ENCODE results near the gene TNFRSF14.

TNFRSF14 gene

DNA sequence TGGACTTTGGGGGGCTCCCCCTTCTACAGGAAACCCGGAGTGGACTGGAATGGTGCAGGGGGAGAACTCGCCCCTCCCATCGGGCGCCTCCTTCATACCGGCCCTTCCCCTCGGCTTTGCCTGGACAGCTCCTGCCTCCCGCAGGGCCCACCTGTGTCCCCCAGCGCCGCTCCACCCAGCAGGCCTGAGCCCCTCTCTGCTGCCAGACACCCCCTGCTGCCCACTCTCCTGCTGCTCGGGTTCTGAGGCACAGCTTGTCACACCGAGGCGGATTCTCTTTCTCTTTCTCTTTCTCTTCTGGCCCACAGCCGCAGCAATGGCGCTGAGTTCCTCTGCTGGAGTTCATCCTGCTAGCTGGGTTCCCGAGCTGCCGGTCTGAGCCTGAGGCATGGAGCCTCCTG lies at the start of gene TNFRSF14:
TSS of gene TNFRSF14 (plus strand) at position 95 of the 401 bp plus-strand sequence. CDS start at position 389, 294 bp downstream.
- in situ Hi-C loops (cut with MboI; ENCODE audit: low pct_unique_long_range_greater_than_20kb, low sequenced_read_pairs, unreplicated experiment): no loop called here
- DNase-seq (ENCODE audit: low spot score): peak; percentile 89
- TF ChIP-seq, protein P1, sequence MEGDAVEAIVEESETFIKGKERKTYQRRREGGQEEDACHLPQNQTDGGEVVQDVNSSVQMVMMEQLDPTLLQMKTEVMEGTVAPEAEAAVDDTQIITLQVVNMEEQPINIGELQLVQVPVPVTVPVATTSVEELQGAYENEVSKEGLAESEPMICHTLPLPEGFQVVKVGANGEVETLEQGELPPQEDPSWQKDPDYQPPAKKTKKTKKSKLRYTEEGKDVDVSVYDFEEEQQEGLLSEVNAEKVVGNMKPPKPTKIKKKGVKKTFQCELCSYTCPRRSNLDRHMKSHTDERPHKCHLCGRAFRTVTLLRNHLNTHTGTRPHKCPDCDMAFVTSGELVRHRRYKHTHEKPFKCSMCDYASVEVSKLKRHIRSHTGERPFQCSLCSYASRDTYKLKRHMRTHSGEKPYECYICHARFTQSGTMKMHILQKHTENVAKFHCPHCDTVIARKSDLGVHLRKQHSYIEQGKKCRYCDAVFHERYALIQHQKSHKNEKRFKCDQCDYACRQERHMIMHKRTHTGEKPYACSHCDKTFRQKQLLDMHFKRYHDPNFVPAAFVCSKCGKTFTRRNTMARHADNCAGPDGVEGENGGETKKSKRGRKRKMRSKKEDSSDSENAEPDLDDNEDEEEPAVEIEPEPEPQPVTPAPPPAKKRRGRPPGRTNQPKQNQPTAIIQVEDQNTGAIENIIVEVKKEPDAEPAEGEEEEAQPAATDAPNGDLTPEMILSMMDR (IDR thresholded peaks at IDR 0.05; ENCODE audit: extremely low read depth, insufficient read depth, missing control alignments): peak; percentile 1

DNA sequence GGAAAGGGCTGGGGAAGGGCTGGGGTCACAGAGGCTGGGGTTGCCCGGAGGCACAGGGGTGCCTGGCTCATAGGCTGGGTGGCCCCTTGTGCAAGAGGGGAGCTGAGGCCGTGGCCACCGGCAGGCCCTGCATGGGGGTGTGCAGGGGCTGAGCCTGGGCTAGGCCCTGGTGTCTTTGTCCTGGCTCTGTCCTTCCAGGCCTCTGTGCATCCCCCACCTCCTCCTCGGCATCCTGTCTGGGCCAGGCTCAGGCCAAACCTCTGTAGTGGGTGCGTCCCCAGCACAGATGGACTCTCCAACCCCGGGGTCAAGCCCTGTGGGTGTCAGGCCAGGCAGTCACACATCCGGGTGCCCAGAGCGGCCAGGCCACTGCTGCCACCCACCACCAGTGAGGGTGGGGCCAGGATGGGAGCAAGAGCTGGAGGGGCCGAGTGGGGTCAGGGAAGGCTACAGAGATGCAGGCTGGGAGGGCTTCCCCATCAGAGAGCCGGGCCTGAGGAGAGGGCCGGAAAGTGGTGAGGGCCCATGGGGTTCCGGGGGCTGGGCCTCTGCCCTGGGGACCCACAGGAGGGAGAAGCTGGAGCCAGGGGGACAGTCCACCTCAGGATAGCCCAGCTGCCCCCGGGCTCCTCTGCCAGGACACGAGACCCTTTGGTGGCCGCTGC lies 49.1 kb upstream of the TNFRSF14 start:
- TF ChIP-seq, protein P1 (IDR thresholded peaks at IDR 0.05; ENCODE audit: extremely low read depth, insufficient read depth, missing control alignments): no peak
- in situ Hi-C loops (cut with MboI; ENCODE audit: low pct_unique_long_range_greater_than_20kb, low sequenced_read_pairs, unreplicated experiment): no loop called here
- DNase-seq (ENCODE audit: low spot score): no peak

DNA sequence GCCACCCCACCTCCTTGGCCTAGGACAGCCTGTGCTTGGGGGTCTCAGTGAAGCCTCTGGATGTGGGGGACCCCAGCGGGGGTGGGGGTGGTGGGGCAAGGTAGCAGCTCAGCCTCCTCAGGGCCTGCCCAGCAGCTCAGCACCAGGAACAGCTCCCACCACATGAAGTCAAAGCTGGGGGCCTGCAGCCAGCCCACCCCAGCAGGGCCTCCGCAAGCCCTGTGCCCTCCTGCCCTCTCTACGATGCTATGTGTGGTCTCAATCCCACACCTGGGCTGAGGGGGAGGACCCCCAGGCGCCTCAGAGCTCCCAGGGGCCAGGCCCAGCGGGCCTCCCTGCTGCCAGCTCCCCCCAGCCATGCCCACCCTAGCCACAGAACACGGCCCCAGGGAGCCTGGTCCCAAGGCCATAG lies 48.4 kb upstream of the TNFRSF14 start:
- in situ Hi-C loops (cut with MboI; ENCODE audit: low pct_unique_long_range_greater_than_20kb, low sequenced_read_pairs, unreplicated experiment): no loop called here
- no peak for DNase-seq (ENCODE audit: low spot score)
- TF ChIP-seq, protein P1 (IDR thresholded peaks at IDR 0.05; ENCODE audit: extremely low read depth, insufficient read depth, missing control alignments): no peak

DNA sequence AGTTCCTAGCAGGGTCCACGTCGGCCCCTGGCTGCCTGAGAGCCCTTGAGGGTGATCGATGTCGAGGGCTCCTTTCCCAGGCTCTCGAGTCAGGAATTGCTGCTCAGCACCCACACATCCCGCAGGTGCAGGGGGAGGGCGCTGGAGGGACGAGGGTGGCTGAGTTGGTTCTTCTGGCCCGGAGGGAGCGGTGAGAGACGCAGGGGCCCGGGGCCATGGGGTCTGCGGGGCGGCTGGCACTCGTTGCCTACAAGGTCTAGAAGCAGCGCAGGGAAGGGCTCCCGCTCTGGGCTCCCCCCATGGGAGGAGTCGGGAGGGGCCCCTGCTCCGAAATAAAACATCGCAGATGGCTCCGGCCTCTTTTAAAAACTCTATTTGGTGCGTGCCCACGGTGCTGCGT lies 48.0 kb upstream of the TNFRSF14 start:
- TF ChIP-seq, protein P1 (IDR thresholded peaks at IDR 0.05; ENCODE audit: extremely low read depth, insufficient read depth, missing control alignments): no peak
- in situ Hi-C loops (cut with MboI; ENCODE audit: low pct_unique_long_range_greater_than_20kb, low sequenced_read_pairs, unreplicated experiment): no loop called here
- DNase-seq (ENCODE audit: low spot score): no peak

DNA sequence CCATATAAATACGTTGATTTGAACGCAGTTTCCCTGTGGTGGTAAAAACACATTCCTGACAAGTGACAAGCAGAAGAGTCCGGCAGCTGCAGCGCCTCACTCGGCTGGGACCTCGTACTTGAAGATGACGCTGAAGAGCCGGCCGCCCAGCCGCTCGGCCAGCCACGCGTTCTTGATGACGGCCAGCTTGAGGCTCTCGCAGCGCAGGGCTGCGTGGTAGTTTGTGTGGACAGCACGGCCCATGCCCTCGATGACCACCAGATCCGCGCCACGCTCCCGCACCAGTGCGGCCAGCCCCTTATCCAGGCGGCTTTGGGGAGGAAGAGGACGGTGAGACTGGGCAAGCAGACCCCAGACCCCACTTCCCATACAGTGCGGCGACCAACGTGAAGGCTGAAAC lies 47.4 kb upstream of the TNFRSF14 start:
- DNase-seq (ENCODE audit: low spot score): no peak
- in situ Hi-C loops (cut with MboI; ENCODE audit: low pct_unique_long_range_greater_than_20kb, low sequenced_read_pairs, unreplicated experiment): no loop called here

DNA sequence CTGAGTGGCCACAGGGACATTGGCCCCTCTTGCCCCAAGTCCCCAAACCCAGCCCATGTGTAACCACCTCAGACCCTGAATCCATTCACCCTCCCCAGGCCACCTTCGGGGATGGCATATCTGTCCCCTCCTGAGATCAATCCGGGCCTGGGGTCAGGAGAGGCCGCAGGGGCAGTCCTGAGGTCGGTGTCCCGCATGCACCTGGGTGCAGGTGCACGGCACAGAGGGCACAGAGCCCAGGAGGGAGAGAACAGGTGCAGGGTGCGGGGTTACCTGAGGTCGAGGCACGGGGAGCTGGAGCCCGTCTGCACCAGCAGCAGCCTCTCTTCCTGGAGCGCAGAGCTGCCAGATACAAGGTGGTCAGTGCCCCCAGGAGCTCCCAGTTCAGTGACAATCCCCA lies 46.6 kb upstream of the TNFRSF14 start:
- no peak for DNase-seq (ENCODE audit: low spot score)
- TF ChIP-seq, protein P1 (IDR thresholded peaks at IDR 0.05; ENCODE audit: extremely low read depth, insufficient read depth, missing control alignments): no peak
- in situ Hi-C loops (cut with MboI; ENCODE audit: low pct_unique_long_range_greater_than_20kb, low sequenced_read_pairs, unreplicated experiment): no loop called here

More for the DNA sequence above, 47.4 kb upstream of the TNFRSF14 start:
- TF ChIP-seq, protein P1 (IDR thresholded peaks at IDR 0.05; ENCODE audit: extremely low read depth, insufficient read depth, missing control alignments): no peak

Measured in GM13977 (cell line).